Stimulated activated CD8-positive, alpha-beta memory T cell treated with anti-CD3 and anti-CD28 coated beads, Interleukin-15, amount 100 ng/mL, for 48 hours (primary cell): Measurements from ENCODE around the gene MAP3K5.
A peak's percentile ranks its signal among the peaks of the same experiment; 100 is the strongest.

Experiments
- DNase-seq, 2 donors: peaks; one replicate each; pipeline ENCODE4 v3.0.0-alpha.2; 2020; ENCODE audit warnings: low read depth in 2 of 2

The MAP3K5 gene

DNA sequence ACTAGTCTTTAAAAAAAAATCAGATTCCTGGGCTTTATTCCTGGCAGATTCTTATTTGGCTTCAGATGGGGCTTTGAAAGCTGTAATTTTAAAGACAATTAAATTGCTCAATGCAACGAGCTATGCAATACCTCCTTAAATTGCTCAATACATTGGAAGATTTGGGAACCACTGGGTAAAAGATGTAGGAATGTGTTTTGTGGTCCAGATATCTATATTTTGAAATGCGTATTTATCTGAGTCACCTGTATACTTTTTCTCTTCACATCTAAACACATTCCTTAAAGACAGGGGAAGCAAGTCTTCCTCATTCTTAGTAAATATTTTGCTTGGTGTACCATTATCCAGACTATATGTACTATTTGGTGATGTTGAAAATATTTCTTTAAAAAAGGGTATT, 212.5 kb downstream of the MAP3K5 start:
- DNase-seq: no peak

DNA sequence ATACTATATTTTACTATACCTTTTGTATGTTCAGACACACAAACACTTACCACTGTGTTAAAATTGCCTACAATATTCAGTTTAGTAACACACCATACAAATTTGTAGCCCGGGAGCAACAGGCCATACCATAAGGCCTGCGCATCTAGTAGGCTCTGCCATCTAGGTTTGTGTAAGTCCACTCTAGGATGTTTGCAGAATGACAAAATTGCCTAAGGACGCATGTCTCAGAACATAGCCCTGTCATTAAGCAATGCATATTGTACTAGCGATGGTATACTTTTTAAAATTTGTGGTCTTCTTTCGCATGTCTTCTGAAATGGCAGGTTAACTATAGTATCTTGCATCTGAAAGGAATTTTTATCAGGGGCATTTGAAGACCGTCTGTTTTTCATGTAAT, 215.5 kb downstream of the MAP3K5 start:
- DNase-seq: no peak

DNA sequence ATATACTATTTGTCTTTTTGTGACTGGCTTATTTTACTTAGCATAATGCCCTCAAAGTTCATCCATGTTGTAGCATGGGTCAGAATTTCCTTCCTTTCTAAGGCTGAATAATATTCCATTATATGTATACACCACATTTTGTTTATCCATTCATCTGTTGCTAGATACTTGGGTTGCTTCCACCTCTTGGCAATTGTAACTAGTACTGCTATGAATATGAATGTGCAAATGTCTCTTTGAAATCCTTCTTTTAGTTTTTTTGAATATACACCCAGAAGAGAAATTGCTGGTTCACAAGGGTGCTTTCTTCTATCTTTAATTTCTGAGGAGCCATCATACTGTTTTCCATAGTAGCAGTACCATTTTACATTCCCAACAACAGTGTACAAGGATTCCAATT, 220.8 kb downstream of the MAP3K5 start:
- no peak for DNase-seq

DNA sequence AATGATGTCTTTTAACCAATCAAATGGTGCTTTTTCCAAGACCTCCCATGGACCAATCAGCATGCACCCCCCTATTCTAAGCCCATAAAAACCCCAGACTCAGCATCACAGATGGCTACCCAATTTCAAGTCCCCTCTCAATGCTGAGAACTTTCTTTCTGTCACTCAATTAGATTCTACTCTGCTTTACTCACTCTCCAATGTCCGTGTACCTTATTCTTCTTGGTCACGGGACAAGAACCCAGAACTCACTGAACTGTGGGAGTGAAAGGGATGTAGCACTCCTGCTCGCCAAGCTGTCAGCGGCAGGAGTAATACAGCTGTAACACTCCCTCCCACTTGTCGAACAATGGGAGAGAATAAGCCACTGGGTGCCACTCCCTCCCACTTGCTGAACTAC, 221.2 kb downstream of the MAP3K5 start:
- DNase-seq: no peak

DNA sequence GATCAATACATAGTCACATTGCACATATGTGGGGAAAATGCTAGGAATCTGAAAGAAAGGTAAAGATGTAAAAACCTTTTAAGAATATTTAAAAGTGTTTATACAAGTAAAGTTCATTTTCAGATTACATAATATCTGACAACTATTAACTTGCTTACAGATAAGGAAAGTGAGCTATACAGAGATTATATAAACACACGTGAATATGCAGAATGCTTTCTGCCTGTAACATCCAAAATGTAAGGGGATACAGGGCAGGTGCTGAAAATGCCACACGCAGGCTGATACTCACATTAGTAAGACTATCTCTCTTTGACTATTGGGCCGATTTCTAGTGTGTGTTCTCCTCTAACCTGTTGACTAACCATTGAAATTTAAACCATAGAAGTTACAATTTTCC, 224.1 kb downstream of the MAP3K5 start:
- DNase-seq: no peak

DNA sequence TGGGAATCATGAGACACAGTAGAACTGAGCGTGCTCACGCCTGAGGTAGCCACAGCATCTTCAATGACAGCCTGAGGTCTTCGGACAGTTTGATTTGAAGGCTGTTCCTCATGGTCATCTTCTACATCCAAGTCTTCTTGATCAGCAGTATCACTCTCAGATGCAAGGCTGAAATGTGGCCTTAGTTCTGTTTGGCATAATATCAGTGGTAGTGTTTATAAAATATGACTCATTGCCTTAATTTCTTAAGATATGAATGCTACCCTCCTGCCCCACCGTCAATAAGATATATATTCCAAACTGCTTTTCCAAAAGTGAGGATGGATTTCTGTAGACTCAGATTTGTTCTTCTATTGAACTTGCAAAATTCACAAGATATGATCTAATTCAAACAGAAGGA, 224.6 kb downstream of the MAP3K5 start:
- no peak for DNase-seq

DNA sequence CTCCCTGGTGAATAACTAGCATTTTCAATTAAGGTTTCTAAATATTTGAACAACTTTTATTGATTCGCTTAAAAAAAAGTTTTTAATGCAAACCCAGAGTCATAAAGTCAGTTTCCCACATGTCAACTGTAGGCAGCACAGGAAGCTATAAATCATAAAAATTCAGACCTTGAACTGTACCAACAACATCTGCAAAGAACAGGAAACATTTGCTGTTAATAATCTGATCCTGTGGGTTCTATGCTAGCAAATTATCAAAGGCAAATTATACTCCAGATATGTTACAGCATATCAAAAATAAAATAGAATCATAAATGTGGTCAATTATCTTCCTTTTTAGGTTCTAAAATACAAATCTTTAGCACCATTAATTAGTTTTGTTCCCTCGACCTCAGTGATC, 225.4 kb downstream of the MAP3K5 start:
- no peak for DNase-seq

DNA sequence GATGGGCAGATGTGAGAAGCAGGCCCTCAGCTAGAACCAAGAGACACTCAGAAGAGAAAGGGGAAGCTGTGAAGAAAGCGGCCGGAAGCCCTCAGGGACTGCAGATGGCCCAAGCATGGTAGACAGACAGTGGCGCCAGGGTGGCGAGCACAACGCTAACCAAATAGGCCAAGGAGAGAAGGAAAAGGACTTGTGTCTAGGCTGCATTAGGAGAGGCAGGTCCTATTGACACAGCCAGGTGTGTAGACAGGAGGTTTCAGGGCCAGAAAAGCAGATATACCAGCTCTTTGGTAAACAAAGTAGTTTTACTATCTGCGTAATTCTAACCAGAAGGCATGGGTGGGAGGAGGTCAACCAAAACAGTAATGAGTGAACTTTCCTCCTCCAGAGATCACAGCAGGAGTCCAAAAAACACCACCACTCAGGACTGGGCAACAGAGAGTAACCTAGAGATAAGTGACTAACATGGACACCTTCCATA, 226.2 kb downstream of the MAP3K5 start:
- no peak for DNase-seq

DNA sequence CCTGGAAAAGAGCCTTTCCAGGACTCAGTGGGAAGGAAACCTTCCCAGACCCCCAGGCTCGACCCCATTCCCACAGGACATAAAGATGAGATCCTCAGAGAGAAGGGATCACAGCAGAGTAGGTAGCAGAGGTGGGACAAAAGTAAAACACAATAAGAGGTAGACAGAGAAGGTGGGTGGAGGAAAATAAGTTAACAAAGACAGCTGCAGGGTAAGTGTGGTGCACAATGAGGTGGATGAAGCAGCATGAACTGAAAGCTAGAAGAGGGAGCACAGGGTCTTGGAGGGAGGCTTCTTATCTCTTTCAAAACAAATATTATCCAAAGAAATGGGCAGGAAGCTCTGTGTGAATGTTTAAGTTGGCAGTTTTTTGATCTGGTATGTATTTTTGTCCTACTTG, 228.1 kb downstream of the MAP3K5 start:
- DNase-seq: no peak

DNA sequence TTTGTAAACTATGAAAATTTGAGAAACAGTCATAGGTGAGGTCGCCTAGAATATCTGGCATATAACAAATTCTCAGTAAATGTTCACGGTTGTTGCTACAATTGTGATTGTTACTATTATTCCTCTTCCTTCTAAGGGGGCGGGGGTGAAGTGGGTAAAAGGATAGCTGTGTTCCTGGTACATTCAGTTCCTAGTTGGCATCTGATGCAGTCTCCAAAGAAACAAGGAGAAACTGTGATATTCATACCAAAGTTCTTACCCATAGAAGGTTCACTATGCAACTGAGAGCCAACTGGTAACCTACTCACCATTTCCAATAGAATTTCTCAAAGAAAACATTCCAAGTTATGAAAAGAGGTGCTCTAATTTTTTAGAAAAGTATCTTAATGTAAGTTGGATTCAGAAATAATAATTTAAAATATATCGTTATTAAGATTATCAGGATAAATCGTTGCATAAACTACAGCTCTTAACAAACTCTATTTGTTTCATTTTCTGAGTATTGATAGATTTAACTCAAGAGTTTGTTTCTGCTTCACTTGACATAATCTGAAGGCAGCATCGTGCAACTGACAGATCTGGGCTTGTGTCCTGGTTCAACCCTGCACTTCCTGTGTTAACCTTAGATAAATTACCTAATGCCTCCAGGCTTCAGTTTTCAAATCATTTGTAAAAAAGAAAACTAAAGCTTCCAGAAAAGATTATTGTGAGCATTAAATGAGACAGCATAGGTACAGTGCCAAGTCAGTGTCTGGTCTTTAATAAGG, 228.7 kb downstream of the MAP3K5 start:
- DNase-seq: no peak

DNA sequence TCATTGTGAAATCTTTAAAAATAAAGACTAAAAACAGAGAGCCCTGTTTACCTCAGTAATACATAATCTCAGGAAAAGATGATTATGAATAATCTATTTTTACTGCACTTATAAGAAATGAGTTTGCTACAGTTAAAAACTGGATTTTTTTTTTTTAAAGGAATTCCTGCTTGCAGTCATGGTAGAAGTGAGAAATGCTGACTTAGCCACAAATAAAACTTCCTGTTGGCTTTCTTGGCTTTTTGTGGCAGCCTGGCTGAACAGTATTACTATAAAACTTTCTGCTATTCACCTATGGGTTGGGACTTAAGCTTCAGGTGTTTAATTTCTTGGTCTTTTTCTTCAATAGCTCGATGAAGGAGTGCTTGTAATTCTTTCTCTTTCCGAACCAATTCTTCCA, 230.1 kb downstream of the MAP3K5 start:
- DNase-seq: no peak

DNA sequence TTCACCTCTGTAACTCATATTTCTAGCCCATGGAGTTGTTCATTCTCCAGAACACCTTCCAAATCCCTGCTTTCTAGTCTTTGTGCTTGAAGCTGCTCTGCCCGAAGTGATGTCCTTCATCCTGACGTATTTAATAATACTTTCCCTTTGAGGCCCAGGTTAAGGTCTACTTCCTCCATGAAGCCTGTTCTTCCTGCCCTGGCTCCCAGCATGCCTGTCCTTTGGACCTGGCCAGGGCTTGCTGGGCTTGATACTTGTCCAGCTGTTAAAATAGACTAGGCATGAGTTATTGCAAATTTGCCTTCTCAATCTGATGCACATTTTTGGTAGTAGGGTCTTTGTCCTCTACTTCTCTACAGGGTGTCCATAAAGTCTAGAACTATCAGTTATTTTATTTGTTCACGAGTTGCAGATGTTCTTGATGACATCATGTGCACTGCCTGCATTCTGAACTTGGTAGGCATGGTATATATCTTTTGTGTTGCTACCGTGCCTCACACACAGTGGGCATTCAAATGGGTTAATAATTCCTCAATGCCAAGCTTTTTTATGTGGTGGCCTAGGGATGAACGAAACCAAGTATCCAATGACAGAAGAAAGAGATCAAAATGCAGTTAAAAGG, 239.0 kb downstream of the MAP3K5 start:
- DNase-seq: no peak

DNA sequence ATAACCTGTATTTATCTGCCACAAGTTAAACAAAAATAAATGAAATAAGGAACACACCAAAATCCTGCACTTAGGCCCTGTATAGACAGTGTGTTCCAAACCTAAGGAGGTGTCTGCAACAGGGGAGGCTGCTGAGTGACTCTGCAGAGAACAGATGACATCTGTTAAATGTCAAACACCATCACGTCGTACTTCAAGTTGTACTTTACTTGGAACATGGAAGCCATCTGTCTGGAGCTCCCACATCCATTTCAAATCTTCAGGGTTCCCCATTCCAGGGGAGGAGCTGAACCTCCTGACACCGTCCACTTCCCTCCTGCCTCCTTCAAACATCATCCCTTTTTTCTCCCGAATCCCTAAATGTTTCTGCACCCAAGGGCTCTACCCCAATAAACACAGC, 240.2 kb downstream of the MAP3K5 start:
- DNase-seq: no peak

DNA sequence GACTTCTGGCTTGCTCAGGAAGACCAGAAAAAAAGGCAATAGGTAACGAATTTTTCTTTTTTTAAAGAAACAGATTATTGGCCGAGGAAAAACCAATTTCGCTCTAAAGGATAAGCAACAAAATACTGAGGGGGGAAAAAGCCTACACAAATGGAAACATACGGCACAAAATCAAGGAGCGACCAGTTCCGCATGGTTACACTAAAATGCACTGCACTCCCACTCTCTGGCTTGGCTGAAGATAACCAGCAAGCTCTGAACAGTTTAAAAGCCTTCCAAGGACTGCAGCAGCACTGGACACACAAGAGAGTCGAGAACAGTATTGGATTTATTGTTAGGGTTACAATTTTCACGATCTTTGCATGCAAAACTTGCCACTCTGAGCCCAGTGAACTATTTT, 241.2 kb downstream of the MAP3K5 start:
- no peak for DNase-seq

DNA sequence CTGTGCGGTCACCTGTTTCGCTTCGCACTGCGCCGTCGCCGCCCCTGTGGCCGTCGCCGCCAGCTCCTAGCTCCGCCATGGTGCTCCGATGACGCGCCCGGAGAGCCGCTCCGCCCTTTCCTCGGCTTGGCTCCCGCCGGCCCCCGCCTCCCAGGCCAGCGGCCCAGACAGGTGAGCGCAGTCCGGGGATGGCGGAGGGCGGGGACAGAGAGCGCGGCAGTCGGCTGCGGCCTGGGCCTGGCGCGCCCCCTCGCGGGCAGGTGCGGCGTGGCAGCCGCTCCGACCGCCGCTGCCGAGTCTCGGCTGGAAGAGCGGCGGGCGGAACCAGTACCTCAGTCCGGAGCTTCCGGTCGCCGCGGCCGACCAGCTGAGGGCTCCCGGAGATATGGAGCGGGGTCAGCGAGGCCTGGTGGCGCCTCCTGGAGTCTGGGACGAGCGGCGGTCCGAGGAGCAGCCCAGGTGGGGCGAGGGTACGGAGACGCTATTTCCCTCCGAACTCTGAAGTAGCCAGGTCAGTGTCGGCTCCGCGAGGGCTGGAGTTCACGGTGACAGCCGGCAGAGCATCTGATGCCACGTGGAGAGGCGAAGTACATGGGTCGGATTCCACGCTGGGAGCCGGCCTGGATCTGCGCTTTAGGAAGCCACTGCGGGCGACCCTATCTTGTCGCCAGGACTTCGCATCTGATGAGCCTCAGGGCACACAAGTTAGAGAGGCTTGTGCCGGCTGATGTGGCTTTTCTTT, 241.8 kb downstream of the MAP3K5 start, which contains the start of gene MAP7:
TSS of gene MAP7 (minus strand) at position 93 of the 742 bp plus-strand sequence. CDS start at position 79, 14 bp downstream.
- peak; percentile 39 to 49 for DNase-seq

DNA sequence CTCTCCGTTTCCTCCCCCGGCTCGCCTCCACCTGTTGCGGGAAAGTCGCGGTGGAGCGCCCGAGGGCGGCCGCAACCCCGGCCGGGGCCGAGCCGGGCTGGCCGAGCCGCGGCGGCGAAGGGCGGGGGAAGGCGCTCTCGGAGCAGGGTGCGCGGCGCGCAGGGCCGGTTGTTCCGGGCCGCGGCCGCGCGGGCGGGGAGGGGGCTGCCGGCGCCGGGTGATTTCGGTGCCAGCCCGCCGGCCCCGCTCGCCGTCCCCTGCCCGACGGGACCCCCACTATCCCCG, 242.3 kb downstream of the MAP3K5 start:
- no peak for DNase-seq

DNA sequence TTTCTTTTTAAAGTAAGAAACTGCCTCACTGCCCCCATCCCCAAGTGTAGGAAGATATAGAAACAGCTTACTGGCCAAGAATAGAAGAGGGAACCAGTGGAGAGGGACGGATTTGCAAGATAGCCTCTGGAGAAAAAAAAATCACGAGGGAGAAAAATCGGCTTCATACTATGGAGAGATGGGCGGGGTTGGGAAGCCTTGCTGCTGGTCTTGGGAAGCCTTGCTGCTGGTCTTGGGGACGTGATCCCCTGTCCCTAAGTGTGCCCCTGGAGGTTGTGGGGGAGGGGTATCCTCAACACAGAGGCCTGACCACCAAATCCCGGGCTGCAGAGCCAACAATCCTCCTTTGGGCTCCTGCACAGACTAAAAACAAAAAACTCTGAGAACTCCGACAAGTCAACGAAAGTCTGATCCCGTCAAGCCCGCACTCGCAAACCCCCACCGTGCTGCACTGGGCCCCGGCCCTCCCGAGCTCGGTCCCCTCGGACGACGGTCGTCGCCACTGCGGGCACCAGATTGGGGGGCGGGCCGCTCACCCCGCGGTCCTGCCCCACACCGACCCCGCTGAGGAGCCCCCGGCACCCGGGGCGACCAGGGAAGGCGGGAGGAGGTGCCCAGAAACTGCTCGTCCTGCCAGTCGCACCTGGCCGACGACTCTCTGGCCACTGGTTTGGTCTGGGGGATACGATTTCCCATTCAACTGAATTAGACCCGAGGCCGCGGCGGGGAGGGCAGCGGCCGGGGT, 242.8 kb downstream of the MAP3K5 start:
- DNase-seq: no peak

DNA sequence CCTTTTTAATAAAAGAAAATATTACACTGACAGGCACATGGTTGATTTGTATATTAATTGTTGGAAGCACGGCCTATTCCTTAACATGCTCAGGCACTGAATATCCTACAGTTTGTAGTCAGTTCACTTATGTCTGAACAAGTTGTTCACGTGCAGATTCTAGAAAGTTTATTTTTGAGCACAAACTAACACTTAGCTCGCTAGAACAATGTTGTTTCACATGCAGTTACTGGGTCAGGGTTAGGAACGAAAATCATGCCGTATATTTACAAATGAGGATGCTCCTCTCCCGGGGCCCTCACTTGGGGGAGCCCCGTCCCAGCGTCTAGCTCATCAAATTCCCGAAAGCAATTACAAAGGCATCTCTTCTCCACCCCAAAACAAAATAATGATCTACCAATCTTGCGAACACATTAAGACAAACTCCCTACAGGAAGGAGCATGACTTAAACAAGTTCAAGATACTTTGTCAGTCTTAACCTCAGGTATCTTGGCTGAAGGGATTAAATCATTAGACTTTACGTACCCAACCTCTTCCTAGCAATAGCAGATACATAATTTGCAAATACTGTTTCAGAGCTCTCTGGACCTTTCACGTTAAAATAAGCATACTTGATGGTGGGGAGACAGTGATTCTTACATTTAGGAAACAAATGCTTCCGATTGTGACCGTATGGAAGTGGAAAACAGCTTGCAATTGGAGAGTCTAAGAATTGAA, 243.5 kb downstream of the MAP3K5 start:
- no peak for DNase-seq

DNA sequence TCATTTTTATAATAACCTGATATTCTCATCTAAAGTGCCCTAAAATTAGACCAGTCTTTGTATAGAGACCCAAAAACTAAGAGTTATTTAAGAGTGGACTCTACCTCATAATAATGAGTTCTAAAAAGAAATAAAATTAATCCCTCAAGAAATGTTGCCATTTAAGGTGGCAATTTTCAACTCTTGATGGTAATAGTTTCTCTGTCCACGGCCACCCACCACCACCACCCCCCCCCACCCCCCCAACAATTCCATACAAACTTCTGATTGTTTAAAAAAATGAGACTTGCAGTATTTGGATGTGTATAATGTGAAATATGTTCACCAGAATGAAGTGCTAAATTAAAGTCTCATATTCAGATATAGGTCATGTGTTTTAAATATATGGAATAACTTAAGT, 244.4 kb downstream of the MAP3K5 start:
- DNase-seq: no peak

DNA sequence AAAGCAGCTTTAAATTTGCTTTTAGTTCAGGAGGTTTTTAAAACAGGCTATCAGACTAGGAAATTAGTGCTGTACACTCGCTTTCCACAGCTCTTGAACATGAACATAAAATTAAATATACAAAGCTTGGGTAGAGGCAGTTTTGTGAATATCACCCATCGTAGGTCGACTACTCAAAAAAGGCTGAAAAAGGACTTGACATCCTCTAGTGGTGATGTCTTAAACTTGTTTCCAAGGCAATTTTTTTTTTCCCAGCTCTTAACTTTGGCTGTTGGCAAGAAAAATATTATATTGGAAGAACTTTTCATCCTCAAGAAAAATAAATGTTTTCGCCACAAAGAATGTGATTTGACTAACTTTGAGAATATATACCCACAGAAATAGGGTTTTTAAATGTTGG, 244.9 kb downstream of the MAP3K5 start:
- no peak for DNase-seq

DNA sequence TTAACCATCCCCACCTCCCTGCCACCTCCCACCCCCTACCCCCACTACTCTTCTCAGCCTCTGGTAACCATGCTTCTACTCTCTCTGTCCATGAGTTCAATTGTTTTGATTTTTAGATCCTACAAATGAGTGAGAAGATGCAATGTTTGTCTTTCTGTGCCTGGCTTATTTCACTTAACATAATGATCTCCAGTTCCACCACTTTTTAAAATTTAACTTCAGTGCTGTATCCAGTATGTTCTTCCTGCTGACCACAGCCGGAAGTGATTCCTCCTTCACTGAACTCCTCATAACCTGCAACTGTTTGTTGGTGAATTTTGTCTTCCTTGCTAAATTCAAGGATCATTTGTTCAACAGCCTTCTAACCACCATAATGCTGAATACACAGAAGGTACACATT, 245.9 kb downstream of the MAP3K5 start:
- DNase-seq: no peak

DNA sequence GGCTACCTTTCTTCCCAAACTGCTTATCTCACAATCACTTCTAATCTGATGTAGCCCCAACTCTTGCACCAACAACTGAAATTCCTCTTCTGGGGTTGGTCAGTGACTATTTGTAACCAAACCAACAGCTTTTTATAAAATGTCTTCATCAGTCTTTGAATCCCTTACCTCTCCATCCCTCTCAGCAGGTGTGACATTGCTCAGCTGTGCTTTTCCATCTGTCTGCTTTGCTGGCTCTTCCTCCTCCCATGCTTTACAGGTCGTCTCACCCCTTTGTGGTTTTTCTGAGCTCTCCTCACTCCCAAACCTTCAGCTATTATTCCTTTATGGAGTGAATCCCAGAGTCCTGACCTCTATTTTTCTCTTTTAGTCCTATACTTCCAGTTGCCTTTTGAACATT, 248.0 kb downstream of the MAP3K5 start:
- no peak for DNase-seq
